RPMI8226 (cell line): ENCODE data around the gene STAT5B.
A peak's percentile ranks its signal among the peaks of the same experiment; 100 is the strongest.
"Not testable (repeated sequence)": the region's sequence is repeated elsewhere in the genome, so short reads cannot be mapped to it uniquely, and the experiment has no call there.

Experiments used
- DNase-seq: peaks from one replicate; pipeline ENCODE4 v3.0.0-alpha.2; 2015

STAT5B gene

DNA sequence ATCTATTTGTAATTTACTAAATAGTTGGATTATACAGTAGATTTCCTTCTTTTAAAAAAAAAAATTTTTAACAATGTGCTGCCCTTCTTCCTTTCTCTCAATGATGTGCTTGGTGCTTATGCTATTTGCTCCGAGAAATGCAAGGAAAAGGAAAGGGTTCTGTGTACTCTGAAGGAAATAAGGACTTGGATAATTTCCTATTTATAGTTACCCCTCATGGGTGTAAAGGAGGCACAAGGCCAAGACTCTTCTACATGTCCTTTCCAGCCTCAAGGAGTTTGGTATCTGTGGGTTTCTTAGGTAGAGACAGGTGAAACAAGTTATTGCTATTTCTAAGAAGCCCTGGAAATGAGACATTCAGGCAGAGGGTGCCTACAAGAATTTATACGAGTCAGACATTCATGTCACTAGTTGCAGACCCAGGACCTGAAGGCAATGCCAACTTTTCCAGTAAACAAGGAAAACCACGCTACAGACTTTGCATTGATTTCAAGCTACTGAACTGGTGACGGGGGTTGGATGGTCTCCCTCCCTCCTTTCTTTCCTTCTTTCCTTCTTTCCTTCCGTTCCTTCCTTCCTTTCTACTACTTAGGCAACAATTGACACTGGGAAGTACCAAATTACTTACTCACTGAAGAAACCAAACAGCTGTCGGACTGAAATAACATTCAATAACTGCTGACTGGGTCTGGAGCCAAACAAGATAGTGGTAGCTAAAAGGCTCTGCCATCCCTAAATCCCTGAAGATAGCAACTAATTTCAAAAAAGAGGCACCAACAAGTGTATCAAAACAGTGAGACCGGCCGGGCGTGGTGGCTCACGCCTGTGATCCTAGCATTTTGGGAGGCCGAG is 48.1 kb downstream of the STAT5B start:
- DNase-seq: no peak

DNA sequence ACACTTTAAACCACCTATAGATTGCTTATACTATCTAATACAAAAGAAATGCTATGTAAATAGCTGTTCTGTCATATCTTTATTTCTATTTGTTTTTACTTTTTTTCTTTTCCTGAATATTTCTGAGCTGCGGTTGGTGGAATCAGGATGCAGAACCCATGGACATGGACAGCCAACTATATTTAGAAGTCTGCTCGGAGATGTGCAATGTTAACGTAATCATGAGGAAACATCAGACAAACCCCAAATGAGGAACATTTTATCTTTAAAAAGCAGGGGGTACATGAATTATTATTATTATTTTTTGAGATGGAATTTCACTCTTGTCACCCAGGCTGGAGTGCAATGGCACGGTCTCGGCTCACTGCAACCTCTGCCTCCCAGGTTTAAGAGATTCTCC is 50.5 kb downstream of the STAT5B start:
- DNase-seq: no peak

DNA sequence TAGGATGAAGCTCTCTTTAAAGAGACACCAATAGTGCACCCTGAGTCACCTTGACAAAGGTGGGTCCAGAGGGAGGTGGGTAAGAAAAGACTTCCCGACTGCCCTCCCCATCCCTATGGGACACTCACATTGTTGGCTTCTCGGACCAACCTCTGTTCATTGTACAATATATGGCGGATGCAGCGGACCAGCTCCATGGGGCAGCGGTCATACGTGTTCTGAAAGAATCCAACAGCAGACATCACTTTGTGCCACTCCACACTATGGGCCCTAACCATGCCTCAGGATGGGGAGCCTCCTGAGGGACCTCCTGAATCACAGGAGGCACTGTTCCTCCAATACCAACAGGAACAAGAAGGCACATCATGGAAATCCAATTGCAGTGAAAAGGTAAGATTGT is 51.5 kb downstream of the STAT5B start:
- no peak for DNase-seq

DNA sequence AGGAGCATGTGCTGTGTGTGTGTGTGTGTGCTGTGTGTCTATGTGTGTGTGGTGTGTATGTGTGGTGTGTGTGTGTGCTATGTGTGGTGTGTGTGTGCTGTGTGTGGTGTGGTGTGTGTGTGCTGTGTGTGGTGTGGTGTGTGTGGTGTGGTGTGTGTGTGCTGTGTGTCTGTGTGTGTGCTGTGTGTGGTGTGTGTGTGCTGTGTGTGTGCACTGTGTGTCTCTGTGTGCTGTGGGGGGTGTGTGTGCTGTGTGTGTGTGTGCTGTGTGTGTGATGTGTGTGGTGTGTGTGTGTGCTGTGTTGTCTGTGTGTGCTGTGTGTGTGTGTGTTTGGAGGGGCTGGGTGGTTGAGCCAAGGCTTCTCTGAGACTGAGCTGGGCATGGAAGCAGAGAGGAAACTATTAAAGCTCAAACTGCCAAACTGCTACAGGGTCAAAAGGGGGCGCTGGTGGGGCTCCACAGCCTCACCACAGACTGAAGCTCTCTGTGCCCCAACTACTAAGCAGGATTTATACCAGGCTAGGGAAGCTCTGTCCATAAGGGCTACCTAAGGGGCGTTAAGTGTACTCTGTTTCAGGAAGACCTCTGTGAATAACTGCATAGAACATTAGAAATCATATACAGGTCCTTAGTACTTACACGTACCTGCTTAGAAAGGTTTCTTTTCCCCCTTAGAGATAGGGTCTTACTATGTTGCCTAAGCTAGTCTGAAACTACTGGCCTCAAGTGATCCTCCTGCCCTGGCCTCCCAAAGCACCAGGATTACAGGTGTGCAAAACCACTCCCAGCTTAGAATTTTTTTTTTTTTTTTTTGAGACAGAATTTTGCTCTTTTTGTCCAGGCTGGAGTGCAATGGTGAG is 54.1 kb downstream of the STAT5B start:
- DNase-seq: peak; percentile 56

DNA sequence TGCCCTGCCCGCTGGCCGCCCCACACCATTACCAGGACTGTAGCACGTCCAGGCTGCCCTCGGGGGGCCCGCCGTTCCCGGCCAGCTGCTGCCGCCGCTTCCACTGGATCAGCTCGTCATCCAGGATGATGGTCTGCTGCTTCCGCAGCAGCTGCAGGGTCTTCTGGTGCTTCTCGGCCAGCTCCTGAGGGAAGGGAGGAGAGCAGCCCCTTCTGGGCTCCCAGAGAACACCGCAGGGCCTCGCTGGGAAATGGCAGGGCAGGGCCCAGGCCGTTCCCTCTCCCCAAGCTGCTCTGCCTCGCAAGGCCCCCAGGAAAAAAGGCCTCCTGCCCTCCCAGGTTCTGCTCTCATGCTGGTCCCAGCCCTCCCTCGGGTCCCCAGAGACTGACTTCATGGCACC is 56.9 kb downstream of the STAT5B start:
- not testable (repeated sequence) for DNase-seq

DNA sequence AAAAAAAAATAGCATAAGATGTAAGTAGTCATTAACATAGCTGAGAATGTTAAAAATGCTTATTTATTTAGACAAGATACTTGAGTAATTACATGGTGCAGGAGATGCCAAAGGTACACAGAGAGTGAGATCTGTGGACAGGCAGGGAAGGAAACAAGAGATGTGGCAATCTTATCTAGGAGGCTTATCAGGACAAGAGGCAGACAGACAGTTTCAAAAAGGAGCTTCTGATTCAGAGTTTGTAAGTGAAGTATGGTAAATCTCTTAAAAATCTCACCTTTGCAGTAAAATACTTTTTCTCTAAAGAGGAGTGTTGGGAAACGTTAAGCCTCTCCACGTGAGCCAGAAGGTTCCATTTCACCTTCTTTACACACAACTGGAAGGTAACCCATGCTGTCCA is 62.0 kb downstream of the STAT5B start:
- no peak for DNase-seq

DNA sequence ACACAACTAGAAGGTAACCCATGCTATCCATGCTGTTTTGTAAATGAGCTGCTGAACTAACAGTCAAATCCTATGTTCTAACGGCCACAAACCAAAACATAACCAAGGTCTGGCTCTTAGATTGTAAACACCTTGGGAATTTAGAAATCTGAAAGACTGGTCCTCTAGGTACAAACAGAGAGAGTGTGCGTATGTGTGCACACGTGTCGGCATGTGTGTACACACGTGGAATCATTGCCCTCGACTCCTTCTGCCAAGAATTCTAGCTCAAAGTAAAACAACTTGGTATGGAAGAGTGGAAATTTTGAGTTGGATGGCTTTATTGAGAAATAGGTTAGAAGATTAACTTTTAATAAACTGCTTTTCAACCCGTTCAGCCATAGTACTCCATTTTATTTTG is 63.8 kb downstream of the STAT5B start:
- DNase-seq: no peak

DNA sequence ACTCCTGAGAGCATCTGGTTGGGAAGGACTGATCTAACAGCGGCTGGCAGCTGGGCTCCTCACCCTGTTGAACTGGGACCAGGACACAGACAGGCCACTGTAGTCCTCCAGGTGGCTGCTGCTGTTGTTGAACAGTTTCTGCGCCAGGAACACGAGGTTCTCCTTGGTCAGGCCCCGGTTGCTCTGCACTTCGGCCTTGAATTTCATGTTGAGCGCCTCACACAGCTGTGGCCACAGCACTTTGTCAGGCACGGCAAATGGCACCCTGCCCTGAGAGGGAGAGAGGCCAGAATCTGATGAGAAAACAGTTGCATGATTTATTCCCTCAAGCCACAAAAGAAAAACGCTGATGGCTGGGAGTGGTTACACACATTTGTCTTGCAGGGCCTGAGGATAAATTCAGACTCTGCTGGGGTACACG is 64.3 kb downstream of the STAT5B start:
- not testable (repeated sequence) for DNase-seq

DNA sequence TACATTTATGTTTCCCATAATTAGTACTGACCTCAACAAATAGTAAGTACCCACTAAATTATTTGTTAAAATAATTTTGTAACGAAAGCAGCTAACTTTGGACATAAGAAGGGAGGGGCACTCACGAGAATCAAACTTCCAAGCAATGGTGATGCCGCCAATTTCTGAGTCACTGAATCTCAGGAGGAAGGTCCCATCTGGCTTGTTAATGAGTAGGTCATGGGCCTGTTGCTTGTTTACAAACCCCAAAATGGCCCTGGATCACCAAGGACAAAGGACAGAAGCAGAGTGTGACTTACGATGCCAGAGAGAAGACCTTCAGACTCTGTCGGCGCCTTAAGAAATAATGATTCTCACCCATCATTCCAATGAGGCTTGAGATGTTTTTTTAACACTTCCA is 66.1 kb downstream of the STAT5B start:
- no peak for DNase-seq

DNA sequence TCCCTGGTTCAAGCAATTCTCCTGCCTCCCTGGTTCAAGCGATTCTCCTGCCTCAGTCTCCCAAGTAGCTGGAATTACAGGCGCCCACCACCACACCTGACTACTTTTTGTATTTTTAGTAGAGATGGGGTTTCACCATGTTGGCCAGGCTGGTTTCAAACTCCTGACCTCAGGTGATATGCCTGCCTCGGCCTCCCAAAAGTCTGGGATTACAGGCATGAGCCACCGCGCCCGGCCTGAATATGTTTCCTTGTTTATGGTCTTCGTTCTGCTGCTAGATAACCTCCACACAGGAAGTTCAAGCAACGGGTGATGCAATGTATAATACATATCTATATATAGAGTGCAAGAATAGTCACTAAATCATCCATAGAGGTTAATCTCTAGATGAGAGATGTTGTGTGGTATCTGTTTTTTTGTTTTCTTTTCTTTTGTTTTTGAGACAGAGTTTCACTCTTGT is 70.0 kb downstream of the STAT5B start:
- not testable (repeated sequence) for DNase-seq

DNA sequence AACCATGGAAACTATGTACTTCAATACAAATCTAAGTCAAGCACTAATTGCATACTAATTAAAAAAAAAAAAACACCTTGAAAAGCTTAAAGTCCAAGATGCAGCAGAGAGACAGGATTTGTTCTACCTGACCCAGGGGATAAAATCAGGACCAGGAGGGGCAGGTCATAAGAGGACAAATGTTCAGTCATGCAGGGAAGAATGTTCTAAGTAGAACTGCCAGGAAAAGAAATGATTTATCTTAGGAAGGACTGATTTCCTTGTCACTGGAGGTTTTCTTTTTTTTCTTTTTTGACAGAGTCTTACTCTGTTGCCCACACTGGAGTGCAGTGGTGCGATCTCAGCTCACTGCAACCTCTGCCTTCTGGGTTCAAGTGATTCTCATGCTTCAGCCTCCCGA is 72.8 kb downstream of the STAT5B start:
- DNase-seq: no peak

DNA sequence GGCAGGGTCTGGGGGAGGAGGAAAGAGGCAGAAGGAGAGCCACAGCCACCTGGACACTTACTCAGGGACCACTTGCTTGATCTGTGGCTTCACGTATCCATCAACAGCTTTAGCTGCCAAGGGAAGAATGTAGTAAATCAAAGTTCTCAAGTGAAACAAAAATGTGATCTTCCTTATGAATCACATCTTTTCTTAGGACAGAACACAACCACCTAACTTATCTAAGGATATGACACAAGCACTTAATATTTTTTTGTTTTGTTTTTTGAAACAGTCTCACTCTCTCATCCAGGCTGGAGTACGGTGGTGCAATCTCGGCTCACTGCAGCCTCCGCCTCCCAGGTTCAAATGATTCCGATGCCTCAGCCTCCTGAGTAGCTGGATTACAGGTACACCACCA is 73.5 kb downstream of the STAT5B start:
- DNase-seq: no peak

DNA sequence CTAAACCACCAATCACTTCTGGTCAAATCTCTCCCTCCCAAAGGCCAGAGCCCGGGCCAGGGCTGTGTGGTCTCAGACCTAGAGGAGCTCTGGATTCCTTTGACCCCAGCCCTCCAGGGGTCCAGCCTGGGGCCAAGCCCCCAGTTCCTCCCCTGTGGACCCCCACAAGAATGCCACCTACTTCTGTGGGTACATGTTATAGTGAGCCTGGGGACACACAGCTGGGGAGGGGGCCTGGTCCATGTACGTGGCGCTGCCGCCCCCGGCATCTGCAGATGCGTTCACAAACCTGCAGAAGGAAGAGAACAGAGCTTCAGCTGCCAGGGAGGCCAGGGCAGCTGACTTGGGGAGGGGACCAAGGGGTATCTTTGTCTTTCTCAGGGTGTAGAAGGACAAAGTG is 74.0 kb downstream of the STAT5B start:
- no peak for DNase-seq

DNA sequence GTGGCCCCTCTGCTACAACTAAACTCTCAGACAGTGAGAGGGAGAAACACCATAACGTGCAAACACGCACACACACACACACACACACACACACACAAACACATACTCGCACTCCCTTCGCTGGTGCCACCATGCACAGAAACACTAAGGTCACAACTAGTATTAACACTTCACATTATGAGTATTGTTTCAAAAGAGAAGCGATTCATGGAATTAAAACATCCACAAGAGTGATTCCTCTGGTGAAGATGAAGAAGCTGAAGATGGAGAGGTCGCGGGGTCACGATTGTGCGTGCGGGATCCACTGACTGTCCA is 74.8 kb downstream of the STAT5B start:
- no peak for DNase-seq

DNA sequence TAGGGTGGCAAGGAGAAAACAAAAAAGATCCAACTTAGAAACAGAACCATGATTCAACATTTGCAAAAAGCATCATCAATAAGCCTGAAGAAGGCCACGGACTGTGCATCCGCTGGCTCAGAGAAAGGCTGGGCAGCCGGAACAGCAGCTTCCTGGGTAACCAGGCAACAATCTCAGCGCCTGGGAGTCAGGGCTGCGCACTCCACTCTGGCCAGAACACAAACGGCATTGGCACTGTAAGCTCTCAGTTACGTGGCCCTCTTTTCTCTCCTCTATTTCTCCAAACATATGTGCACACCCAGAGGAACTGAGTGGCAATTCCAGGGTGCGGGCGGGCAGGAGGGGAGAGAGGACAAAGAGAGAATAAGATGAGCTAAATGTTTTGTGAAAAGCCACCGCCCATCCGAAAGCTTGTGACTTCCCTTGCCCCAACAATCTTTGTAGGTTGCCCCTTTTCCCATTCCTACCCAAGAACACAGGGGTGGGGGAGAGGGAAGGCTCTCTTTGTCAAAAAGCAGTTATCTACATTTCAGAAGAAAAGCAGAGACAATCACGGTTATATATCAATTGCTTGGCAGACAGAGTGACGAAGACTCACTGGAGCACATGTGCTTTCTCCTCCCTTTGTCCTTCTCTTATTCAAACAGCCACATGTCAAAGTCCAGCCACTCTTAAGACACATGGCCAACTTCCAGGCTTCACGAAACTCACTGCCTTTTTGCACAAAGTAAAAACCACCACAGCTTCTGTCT is 75.3 kb downstream of the STAT5B start:
- DNase-seq: no peak

DNA sequence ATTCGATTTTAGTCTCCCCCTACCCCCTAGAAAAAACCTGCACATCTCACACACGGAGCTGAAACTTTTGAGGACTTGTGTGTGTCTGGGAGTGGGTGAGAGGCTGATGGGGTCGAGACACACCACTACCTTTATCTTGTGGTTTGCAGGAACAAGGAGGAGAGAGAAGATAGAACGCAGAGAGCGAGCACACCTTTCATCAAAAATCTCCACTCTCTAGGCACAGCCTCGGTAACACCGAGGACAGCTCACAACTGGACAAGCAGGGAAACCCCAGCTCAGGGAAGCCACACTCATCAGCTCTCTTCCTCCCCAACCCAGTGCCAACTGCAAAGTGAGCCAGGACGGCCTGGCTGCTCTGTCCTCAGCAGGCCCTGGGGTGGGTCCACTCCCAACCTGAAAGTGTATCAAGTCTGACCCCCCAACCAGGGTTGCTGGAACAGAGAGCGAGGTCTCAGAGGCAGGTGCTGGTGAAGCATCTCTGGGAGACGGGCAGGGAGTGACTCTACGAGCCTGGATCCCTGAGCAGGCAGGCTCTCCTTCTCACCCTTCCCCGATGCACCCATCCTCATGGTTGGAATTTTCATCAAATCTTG is 76.7 kb downstream of the STAT5B start:
- no peak for DNase-seq

DNA sequence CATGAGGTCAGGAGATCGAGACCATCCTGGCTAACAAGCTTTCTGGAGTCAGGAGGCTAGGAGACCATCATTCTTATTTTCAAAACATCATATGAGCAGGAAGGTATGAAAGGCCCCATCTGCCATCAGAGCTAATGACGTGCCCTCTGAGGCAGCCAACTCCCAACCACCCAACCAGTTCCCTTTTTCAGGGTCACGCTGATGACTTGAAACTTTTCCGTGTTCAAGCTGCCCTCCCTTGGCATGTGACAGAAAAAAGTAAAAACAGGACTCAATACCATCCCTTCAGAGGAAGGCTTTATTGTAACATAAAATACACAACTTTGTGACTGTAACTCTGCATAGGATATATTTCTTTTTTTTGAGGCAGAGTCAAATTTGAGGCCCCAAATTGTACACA is 77.3 kb downstream of the STAT5B start:
- peak; percentile 65 for DNase-seq

DNA sequence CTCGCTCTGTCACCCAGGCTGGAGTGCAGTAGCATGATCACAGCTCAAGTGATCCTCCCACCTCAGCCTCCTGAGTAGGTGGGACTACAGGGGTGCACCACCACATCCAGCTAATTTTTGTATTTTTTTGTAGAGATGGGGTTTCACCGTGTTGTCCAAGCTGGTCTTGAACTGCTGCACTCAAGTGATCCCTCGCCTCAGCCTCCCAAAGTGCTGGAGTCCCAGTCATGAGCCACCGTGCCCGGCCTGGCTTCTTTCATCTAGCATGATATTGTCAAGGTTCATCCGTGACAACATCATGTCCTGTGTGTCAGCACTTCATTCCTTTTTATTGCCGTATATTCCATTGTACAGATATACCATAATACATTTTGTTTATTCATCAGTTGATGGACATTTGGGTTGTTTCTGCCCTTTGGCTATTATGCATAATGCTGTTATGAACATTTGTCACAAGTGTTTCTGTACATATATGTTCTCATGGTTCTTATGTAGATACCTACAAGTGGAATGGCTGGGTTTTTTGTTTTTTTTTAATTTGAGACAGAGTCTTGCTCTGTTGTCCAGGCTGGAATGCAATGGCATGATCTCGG is 78.5 kb downstream of the STAT5B start:
- DNase-seq: no peak

DNA sequence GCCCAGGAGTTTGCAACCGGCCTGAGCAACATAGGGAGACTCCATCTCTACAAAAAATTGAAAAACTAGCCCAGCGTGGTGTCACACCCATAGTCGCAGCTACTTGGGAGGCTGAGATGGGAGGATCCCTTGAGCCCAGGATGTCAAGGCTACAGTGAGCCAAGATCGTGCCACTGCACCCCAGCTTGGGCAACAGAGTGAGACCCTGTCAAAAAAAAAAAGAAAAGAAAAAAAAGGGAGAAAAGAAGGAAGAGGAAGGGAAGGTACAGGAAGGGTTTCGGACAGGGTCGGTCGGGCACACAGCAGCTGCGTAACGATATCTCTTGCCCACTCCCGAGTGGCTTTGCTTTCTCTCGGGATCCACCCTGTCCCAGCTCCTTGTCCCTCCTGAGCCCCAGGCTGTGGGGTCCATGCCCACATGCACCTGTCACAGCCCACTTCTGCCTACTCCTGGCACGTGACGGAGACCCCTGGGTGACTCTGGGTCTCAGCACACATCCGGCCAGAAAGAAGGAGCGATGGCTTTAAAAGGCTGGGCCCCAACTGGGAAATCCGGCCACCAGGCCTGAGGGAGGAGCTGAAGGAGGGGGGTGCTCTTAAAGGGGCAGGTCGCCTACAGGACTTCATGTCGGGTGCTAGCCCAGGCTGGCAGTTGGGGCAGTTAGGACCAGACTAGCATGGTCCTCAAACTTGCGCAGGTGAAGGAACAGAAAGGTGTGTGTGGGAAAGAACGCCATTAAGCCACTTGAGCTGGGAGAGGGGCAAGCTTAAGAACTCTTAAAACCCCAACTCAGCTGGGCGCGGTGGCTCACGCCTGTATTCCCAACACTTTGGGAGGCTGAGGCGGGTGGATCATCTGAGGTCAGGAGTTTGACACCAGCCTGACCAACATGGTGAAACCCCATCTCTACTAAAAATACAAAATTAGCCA is 82.0 kb downstream of the STAT5B start, which contains the start of gene GHDC:
Gene GHDC (minus strand): TSS at position 526 of the 931 bp plus-strand sequence. CDS start 913 bp downstream, outside the sequence.
- peak; percentile 89 for DNase-seq

DNA sequence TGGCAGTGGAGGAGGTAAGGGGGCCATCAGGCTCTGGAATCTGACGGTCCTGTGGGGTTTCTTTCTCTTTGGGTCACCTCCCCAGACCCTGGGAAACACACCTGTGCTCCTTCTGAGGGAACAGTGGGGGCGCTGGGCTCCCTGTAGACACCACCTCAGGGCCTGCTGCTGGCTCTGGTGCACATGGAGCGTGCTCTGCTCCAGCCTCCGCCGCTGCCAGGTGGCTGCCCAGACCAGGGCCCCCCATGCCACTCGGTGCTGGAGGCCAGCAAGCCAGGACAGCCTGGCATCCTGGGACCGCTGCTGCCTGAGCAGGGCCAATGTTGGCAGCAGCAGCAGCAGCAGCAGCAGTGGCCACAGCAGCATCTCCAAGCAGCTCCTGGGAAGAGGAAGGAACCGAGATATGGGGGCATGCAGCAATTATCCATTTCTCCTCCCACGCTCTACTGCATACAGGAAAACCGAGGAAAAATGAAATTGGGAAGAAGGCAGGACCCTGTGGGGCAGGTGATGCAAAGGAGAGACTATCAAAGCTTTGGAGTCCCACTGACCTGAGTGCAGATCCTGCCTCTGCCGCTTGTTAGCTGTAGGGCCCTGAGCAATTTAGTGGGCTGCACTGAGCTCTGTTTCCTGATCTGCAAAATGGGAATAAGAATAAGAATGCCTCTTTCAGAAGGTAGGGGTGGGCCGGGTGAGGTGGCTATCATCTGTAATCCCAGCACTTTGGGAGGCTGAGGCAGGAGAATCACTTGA is 82.8 kb downstream of the STAT5B start:
- no peak for DNase-seq
